Neural cell (in vitro differentiated cells): ENCODE measurements around the gene GRM4.

Source experiments
- CTCF ChIP-seq: fragments of 450-650 bp; IDR thresholded peaks from 2 replicates; pipeline ENCODE4 v1.5.1; 2014; ENCODE audit warnings: antibody characterized with exemption, mild to moderate bottlenecking, moderate library complexity; ENCODE audit not compliant: poor library complexity, severe bottlenecking
- EP300 ChIP-seq: fragments of 450-650 bp; conservative IDR thresholded peaks from 2 replicates; pipeline ENCODE4 v1.6.1; 2014; ENCODE audit warnings: antibody characterized with exemption, mild to moderate bottlenecking, moderate library complexity; ENCODE audit not compliant: poor library complexity, severe bottlenecking
- POLR2AphosphoS5 ChIP-seq: IDR thresholded peaks from 2 replicates; pipeline ENCODE4 v1.6.1; 2012
- REST ChIP-seq: IDR thresholded peaks from 2 replicates; pipeline ENCODE4 v1.6.1; 2012; ENCODE audit warnings: borderline replicate concordance
- SMC3 ChIP-seq: fragments of 450-650 bp; conservative IDR thresholded peaks from 2 replicates; pipeline ENCODE4 v1.6.1; 2014; ENCODE audit warnings: antibody characterized with exemption, mild to moderate bottlenecking, moderate library complexity; ENCODE audit not compliant: poor library complexity
- TAF1 ChIP-seq: IDR thresholded peaks from 2 replicates; pipeline ENCODE4 v1.6.1; 2012; ENCODE audit warnings: low read depth

- no peak for TF ChIP-seq SMC3
- TF ChIP-seq CTCF = no peak
- TF ChIP-seq EP300 = no peak
- no peak for TF ChIP-seq POLR2AphosphoS5
- no peak for TF ChIP-seq REST
- TF ChIP-seq TAF1 = no peak
These were observed 86.0 kb downstream of the GRM4 start for GRCh38 chr6:34059914-34060313.
